Activated gamma-delta T cell treated with Interleukin-2 at 50 U/mL for 16 hours (primary cell): Measurements from ENCODE around the gene TMPRSS2.
"Not testable (repeated sequence)": the region's sequence is repeated elsewhere in the genome, so short reads cannot be mapped to it uniquely, and the experiment has no call there.

Experiments used
- DNase-seq: peaks from one replicate; pipeline ENCODE4 v3.0.0-alpha.2; 2020

TMPRSS2 gene

GRCh38 chr21:41444703-41445464 lies 63.1 kb downstream of the TMPRSS2 start:
- DNase-seq, result no peak

- no peak for DNase-seq
These were observed 64.4 kb downstream of the TMPRSS2 start for GRCh38 chr21:41443562-41443961.

- DNase-seq, result no peak
These were observed 65.3 kb downstream of the TMPRSS2 start for GRCh38 chr21:41442481-41443186.

- no peak for DNase-seq
These were observed 66.4 kb downstream of the TMPRSS2 start for GRCh38 chr21:41441546-41441945.

- DNase-seq, result no peak
These were observed 68.7 kb downstream of the TMPRSS2 start for GRCh38 chr21:41439248-41439647.

GRCh38 chr21:41438425-41439113 lies 69.4 kb downstream of the TMPRSS2 start:
- no peak for DNase-seq

- DNase-seq, result no peak
These were observed 70.2 kb downstream of the TMPRSS2 start for GRCh38 chr21:41437729-41438128.

GRCh38 chr21:41435706-41436105 lies 72.3 kb downstream of the TMPRSS2 start:
- no peak for DNase-seq

GRCh38 chr21:41433566-41433965 lies 74.4 kb downstream of the TMPRSS2 start:
- no peak for DNase-seq

- no peak for DNase-seq
These were observed 75.1 kb downstream of the TMPRSS2 start for GRCh38 chr21:41432562-41433460.

- DNase-seq, result no peak
These were observed 76.0 kb downstream of the TMPRSS2 start for GRCh38 chr21:41431788-41432548.

- no peak for DNase-seq
These were observed 78.0 kb downstream of the TMPRSS2 start for GRCh38 chr21:41429925-41430491.

GRCh38 chr21:41429305-41429704 lies 78.7 kb downstream of the TMPRSS2 start:
- no peak for DNase-seq

GRCh38 chr21:41428847-41429246 lies 79.1 kb downstream of the TMPRSS2 start:
- DNase-seq, result no peak

- DNase-seq, result no peak
These were observed 79.6 kb downstream of the TMPRSS2 start for GRCh38 chr21:41428311-41428710.

- no peak for DNase-seq
These were observed 80.4 kb downstream of the TMPRSS2 start for GRCh38 chr21:41427556-41427955.

- DNase-seq, result no peak
These were observed 81.1 kb downstream of the TMPRSS2 start for GRCh38 chr21:41426676-41427404.

- DNase-seq, result peak; percentile 86
These were observed 81.8 kb downstream of the TMPRSS2 start, which contains the start of gene MX1 for GRCh38 chr21:41425954-41426675. Gene MX1, plus strand, starts transcription at chr21:41426239. Its CDS starts 5,832 bp downstream, at chr21:41432071.

GRCh38 chr21:41425588-41425953 lies 82.4 kb downstream of the TMPRSS2 start:
- no peak for DNase-seq

GRCh38 chr21:41423305-41423636 lies 84.7 kb downstream of the TMPRSS2 start:
- not testable (repeated sequence) for DNase-seq
